Naive thymus-derived CD4-positive, alpha-beta T cell (primary cell): ENCODE data around the gene GPC1. TPM values are rescaled to one million over a fixed set of nuclear protein-coding genes. Genes with fewer than 3 reads are reported as not detected.
"Not testable (repeated sequence)": the region's sequence is repeated elsewhere in the genome, so short reads cannot be mapped to it uniquely, and the experiment has no call there.

Experiments
- ATAC-seq: fragments of 150-1000 bp; cut with Tn5 transposase; 2 replicates; pipeline ENCODE4 v1.10.0; 2021; ENCODE audit warnings: mild to moderate bottlenecking, moderate library complexity
- CTCF ChIA-PET: fragments of 350-600 bp; sonication (Branson Sonifier 250); formaldehyde crosslinking; loops from one replicate; lab custom pipeline; 2021; ENCODE audit warnings: antibody characterized with exemption; lab: Charles Lee
- POLR2A ChIA-PET: fragments of 350-600 bp; sonication (Branson Sonifier 250); formaldehyde crosslinking; loops from one replicate; lab custom pipeline; 2021; ENCODE audit warnings: antibody characterized with exemption, inconsistent platforms; lab: Charles Lee
- DNase-seq, 9 donors: peaks; one replicate each; pipeline versions ENCODE4 v3.0.0 to v3.0.0-alpha.2; 2020 to 2022; ENCODE audit warnings: mixed read lengths in 1 of 9
- H3K27ac ChIP-seq: one replicate; pipeline ENCODE4 v1.7.0; 2013; ENCODE audit warnings: mild to moderate bottlenecking, low read depth, low read length, moderate library complexity
- H3K27me3 ChIP-seq, 2 donors: one replicate each; pipeline ENCODE4 v1.7.0; 2013; ENCODE audit warnings: low read length in 2 of 2, mild to moderate bottlenecking in 2 of 2, moderate library complexity in 2 of 2; ENCODE audit not compliant: control insufficient read depth in 2 of 2, insufficient read depth in 2 of 2
- H3K36me3 ChIP-seq, 3 experiments: 1 replicate in 2 of 3; 2 replicates in 1 of 3; pipeline ENCODE4 v1.7.0; 2013; ENCODE audit warnings: low read length in 3 of 3, mild to moderate bottlenecking in 3 of 3, moderate library complexity in 1 of 3; ENCODE audit not compliant: insufficient read depth in 3 of 3, control insufficient read depth in 2 of 3
- H3K4me1 ChIP-seq, 2 donors: one replicate each; pipeline ENCODE4 v1.7.0; 2013; ENCODE audit warnings: low read length in 2 of 2, mild to moderate bottlenecking in 2 of 2, moderate library complexity in 1 of 2; ENCODE audit not compliant: control insufficient read depth in 2 of 2, insufficient read depth in 2 of 2
- H3K4me3 ChIP-seq: 2 replicates; pipeline ENCODE4 v1.7.0; 2013; ENCODE audit warnings: mild to moderate bottlenecking, low read length
- H3K9me3 ChIP-seq, 3 experiments: 1 replicate in 2 of 3; 2 replicates in 1 of 3; pipeline ENCODE4 v1.7.0; 2013; ENCODE audit warnings: low read length in 3 of 3; ENCODE audit not compliant: control insufficient read depth in 2 of 3
- H3K27ac Mint-ChIP-seq, 9 donors: one replicate each; pipeline ENCODE4 v1.8.0; 2020 to 2022; ENCODE audit warnings: mixed read lengths in 9 of 9, mild to moderate bottlenecking in 8 of 9, moderate library complexity in 5 of 9, inconsistent platforms in 2 of 9
- H3K27me3 Mint-ChIP-seq, 5 donors: one replicate each; pipeline ENCODE4 v1.8.0; 2021 to 2022; ENCODE audit warnings: mixed read lengths in 5 of 5, mild to moderate bottlenecking in 1 of 5
- H3K36me3 Mint-ChIP-seq, 5 donors: one replicate each; pipeline ENCODE4 v1.8.0; 2020 to 2022; ENCODE audit warnings: mixed read lengths in 5 of 5, mild to moderate bottlenecking in 3 of 5, inconsistent platforms in 1 of 5
- H3K4me1 Mint-ChIP-seq, 7 donors: one replicate each; pipeline ENCODE4 v1.8.0; 2020 to 2022; ENCODE audit warnings: mixed read lengths in 7 of 7, mild to moderate bottlenecking in 3 of 7, inconsistent platforms in 1 of 7
- H3K4me3 Mint-ChIP-seq, 10 donors: one replicate each; pipeline ENCODE4 v1.8.0; 2020 to 2022; ENCODE audit warnings: mild to moderate bottlenecking in 10 of 10, mixed read lengths in 10 of 10, moderate library complexity in 6 of 10, inconsistent platforms in 2 of 10
- H3K9me3 Mint-ChIP-seq, 11 donors: one replicate each; pipeline ENCODE4 v1.8.0; 2020 to 2022; ENCODE audit warnings: mixed read lengths in 11 of 11, mild to moderate bottlenecking in 4 of 11, inconsistent platforms in 1 of 11, moderate library complexity in 1 of 11
- intact Hi-C, 2 donors: fragments of 100-400 bp; cut with micrococcal nuclease; formaldehyde crosslinking; loops; one replicate each; pipeline ENCODE4 v1.15.1; 2023
- polyA plus RNA-seq, 2 donors: library from polyadenylated mRNA; unstranded; fragments of 300-500 nt; fragmentation: Illumina TruSeq; gene quantifications; one replicate each; pipeline ENCODE4 v1.2.3, GENCODE V29; 2021
- total RNA-seq, 6 experiments: library from RNA in 5 of 6; stranded (reverse) in 5 of 6; gene quantifications; 1 replicate in 5 of 6; 2 replicates in 1 of 6; pipeline ENCODE4 v1.2.3 and lab custom pipeline; 2021 to 2026

GPC1 gene
- total and polyA plus RNA-seq, 7 experiments from 2014 or later = 0.08 to 4.5 (median 0.68) TPM; not detected in 1

- no peaks in the 10 kb centered on the region for H3K27me3 ChIP-seq
- POLR2A ChIA-PET = no interaction called here
- ATAC-seq (no peak), DNase-seq (peak in 1 of 9 donors; percentile 13)
- H3K4me3 ChIP-seq = no peak overlapping the region
- H3K4me3 Mint-ChIP-seq = no peak overlapping the region
- peaks cover 0 to 29% (median 6%) of the 10 kb centered on the region in 11 donors for H3K9me3 Mint-ChIP-seq
- H3K4me1 Mint-ChIP-seq = peaks cover 0 to 5% (median 0%) of the 10 kb centered on the region in 7 donors
- H3K27me3 Mint-ChIP-seq = no peaks in the 10 kb centered on the region
- no peaks in the 10 kb centered on the region for H3K36me3 ChIP-seq
- no peaks in the 10 kb centered on the region for H3K4me1 ChIP-seq
- H3K36me3 Mint-ChIP-seq = peaks cover 2 to 34% (median 8%) of the 10 kb centered on the region in 5 donors
- H3K9me3 ChIP-seq = no peaks in the 10 kb centered on the region
- CTCF ChIA-PET = no interaction called here
- no peak overlapping the region for H3K27ac ChIP-seq
- intact Hi-C loops = no loop called here
- no peak overlapping the region for H3K27ac Mint-ChIP-seq
Observed at GRCh38 chr2:240481720-240482119, 46.3 kb downstream of the GPC1 start.

- ATAC-seq (no peak), DNase-seq (peak in 1 of 9 donors; percentile 14)
- peaks cover 0 to 2% (median 0%) of the 10 kb centered on the region in 3 experiments for H3K9me3 ChIP-seq
- no peaks in the 10 kb centered on the region for H3K27me3 ChIP-seq
- peaks cover 0 to 33% (median 7%) of the 10 kb centered on the region in 11 donors for H3K9me3 Mint-ChIP-seq
- no peak overlapping the region for H3K27ac Mint-ChIP-seq
- intact Hi-C loops = no loop called here
- H3K4me1 ChIP-seq = no peaks in the 10 kb centered on the region
- H3K36me3 ChIP-seq = no peaks in the 10 kb centered on the region
- H3K4me1 Mint-ChIP-seq = peaks cover 0 to 5% (median 0%) of the 10 kb centered on the region in 7 donors
- POLR2A ChIA-PET = no interaction called here
- H3K27me3 Mint-ChIP-seq = no peaks in the 10 kb centered on the region
- CTCF ChIA-PET = no interaction called here
- H3K36me3 Mint-ChIP-seq = peaks cover 4 to 38% (median 12%) of the 10 kb centered on the region in 5 donors
- no peak overlapping the region for H3K4me3 Mint-ChIP-seq
- H3K4me3 ChIP-seq = no peak overlapping the region
- no peak overlapping the region for H3K27ac ChIP-seq
Observed at GRCh38 chr2:240482141-240482540, 46.7 kb downstream of the GPC1 start.

GRCh38 chr2:240491483-240491882 lies 56.0 kb downstream of the GPC1 start:
- intact Hi-C loops = no loop called here
- Mint-ChIP-seq H3K4me3 (no peak overlapping the region), H3K27ac (no peak overlapping the region), H3K27me3 (no peaks in the 10 kb centered on the region), H3K9me3 (peaks cover 11 to 75% (median 45%) of the 10 kb centered on the region in 11 donors), H3K4me1 (no peaks in the 10 kb centered on the region), H3K36me3 (peaks cover 24 to 54% (median 41%) of the 10 kb centered on the region in 5 donors)
- H3K4me3 ChIP-seq = no peak overlapping the region
- no peaks in the 10 kb centered on the region for H3K4me1 ChIP-seq
- H3K9me3 ChIP-seq = peaks cover 4 to 23% (median 10%) of the 10 kb centered on the region in 3 experiments
- H3K27ac ChIP-seq = no peak overlapping the region
- H3K27me3 ChIP-seq = no peaks in the 10 kb centered on the region
- ATAC-seq (no peak), DNase-seq (no peak)
- POLR2A ChIA-PET = no interaction called here
- peaks cover 0 to 6% (median 0%) of the 10 kb centered on the region in 3 experiments for H3K36me3 ChIP-seq
- CTCF ChIA-PET = no interaction called here

DNA sequence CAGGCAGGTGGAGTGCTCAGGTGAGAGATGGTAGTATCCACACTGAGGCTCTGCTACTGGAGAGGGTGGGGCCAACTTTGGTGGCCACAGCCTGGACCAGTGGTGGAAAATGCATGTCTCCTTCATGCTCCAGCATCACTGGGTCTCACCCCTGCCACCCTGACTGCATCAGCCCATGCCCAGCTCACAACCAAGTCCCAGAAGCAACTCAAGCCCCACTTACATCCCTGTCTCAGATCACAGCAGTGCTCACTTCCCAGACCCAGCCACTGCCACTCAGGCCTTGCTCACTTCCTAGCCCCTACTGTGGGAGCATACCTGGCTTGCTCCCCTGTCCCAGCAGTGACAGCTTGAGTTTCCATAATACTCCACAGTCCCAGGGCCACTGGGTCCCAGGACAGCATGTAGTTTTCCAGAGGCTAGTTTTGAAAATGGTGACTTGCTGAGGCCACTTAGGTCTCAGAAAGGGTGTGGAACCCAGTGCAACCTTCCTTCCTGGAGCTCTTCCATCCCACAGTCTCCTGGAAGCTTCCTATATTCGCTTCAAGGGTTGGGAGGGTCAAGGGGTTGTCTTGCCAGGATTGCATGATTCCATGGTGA lies 58.8 kb downstream of the GPC1 start:
- peaks cover 0 to 20% (median 8%) of the 10 kb centered on the region in 3 experiments for H3K36me3 ChIP-seq
- Mint-ChIP-seq H3K9me3 (peaks cover 8 to 48% (median 27%) of the 10 kb centered on the region in 11 donors), H3K4me1 (peaks cover 0 to 2% (median 0%) of the 10 kb centered on the region in 7 donors), H3K36me3 (peaks cover 31 to 60% (median 53%) of the 10 kb centered on the region in 5 donors), H3K27ac (no peak overlapping the region), H3K4me3 (no peak overlapping the region), H3K27me3 (no peaks in the 10 kb centered on the region)
- peaks cover 4 to 23% (median 7%) of the 10 kb centered on the region in 3 experiments for H3K9me3 ChIP-seq
- intact Hi-C loops = no loop called here
- POLR2A ChIA-PET = no interaction called here
- H3K27ac ChIP-seq = no peak overlapping the region
- ATAC-seq (no peak), DNase-seq (no peak)
- CTCF ChIA-PET = no interaction called here
- H3K4me3 ChIP-seq = no peak overlapping the region
- no peaks in the 10 kb centered on the region for H3K4me1 ChIP-seq
- no peaks in the 10 kb centered on the region for H3K27me3 ChIP-seq

- Histone ChIP-seq H3K36me3 (peaks cover 0 to 27% (median 8%) of the 10 kb centered on the region in 3 experiments), H3K9me3 (peaks cover 4 to 23% (median 7%) of the 10 kb centered on the region in 3 experiments)
- H3K27me3 ChIP-seq, H3K4me3 Mint-ChIP-seq, CTCF ChIA-PET, H3K27me3 Mint-ChIP-seq, POLR2A ChIA-PET, H3K27ac Mint-ChIP-seq, DNase-seq, H3K4me1 Mint-ChIP-seq, H3K27ac ChIP-seq, intact Hi-C loops, H3K4me3 ChIP-seq, H3K4me1 ChIP-seq, ATAC-seq: not testable (repeated sequence)
- peaks cover 31 to 64% (median 50%) of the 10 kb centered on the region in 5 donors for H3K36me3 Mint-ChIP-seq
- peaks cover 8 to 42% (median 20%) of the 10 kb centered on the region in 11 donors for H3K9me3 Mint-ChIP-seq
Observed at GRCh38 chr2:240494942-240495341, 59.5 kb downstream of the GPC1 start.

- DNase-seq, H3K4me1 Mint-ChIP-seq, ATAC-seq, H3K4me3 Mint-ChIP-seq, H3K4me3 ChIP-seq, H3K4me1 ChIP-seq, H3K27me3 ChIP-seq, POLR2A ChIA-PET, H3K27ac ChIP-seq, CTCF ChIA-PET, H3K27me3 Mint-ChIP-seq, intact Hi-C loops: not testable (repeated sequence)
- H3K9me3 Mint-ChIP-seq = peaks cover 0 to 20% (median 9%) of the 10 kb centered on the region in 11 donors
- H3K36me3 Mint-ChIP-seq = peaks cover 25 to 75% (median 45%) of the 10 kb centered on the region in 5 donors
- H3K27ac Mint-ChIP-seq = peak overlapping the region in 1 of 9 donors; percentile 56
- Histone ChIP-seq H3K9me3 (peaks cover 0 to 14% (median 0%) of the 10 kb centered on the region in 3 experiments), H3K36me3 (peaks cover 0 to 40% (median 8%) of the 10 kb centered on the region in 3 experiments)
Observed at GRCh38 chr2:240497082-240497481, 61.6 kb downstream of the GPC1 start.
